HepG2 (cell line): ENCODE data around the gene AXIN1. TPM values are rescaled to one million over a fixed set of nuclear protein-coding genes. Genes with fewer than 3 reads are reported as not detected.

ENCODE experiments used
- HDAC1 ChIP-seq: sonication (generic); formaldehyde crosslinking; IDR thresholded peaks from 2 replicates; pipeline ENCODE4 v1.5.1; 2020; ENCODE audit warnings: mild to moderate bottlenecking, missing genetic modification reagents
- KLF15 ChIP-seq: sonication (generic); formaldehyde crosslinking; IDR thresholded peaks from 2 replicates; pipeline ENCODE4 v1.8.1; 2023; ENCODE audit warnings: borderline replicate concordance, mild to moderate bottlenecking, inconsistent platforms, missing genetic modification reagents, mixed read lengths
- KLF16 ChIP-seq, 2 experiments: sonication (generic) in 1 of 2; formaldehyde crosslinking in 1 of 2; IDR thresholded peaks; 2 replicates each; pipeline versions ENCODE4 v1.6.1 to v1.8.0; 2016 to 2023; ENCODE audit warnings: missing genetic modification reagents in 2 of 2, missing compliant biosample characterization in 1 of 2
- KMT2B ChIP-seq: IDR thresholded peaks from 2 replicates; pipeline ENCODE4 v1.6.1; 2016; ENCODE audit warnings: missing genetic modification reagents, missing compliant biosample characterization
- PHF20 ChIP-seq: sonication (generic); formaldehyde crosslinking; IDR thresholded peaks from 2 replicates; pipeline ENCODE4 v1.5.0; 2020; ENCODE audit warnings: mild to moderate bottlenecking, missing genetic modification reagents
- SP140L ChIP-seq: sonication (generic); formaldehyde crosslinking; IDR thresholded peaks from 2 replicates; pipeline ENCODE4 v1.4.0; 2020; ENCODE audit warnings: missing genetic modification reagents, borderline replicate concordance
- ZBTB7B ChIP-seq: sonication (generic); formaldehyde crosslinking; IDR thresholded peaks from 2 replicates; pipeline ENCODE4 v1.4.0; 2020; ENCODE audit warnings: missing genetic modification reagents
- ZNF224 ChIP-seq: sonication (generic); formaldehyde crosslinking; IDR thresholded peaks from 2 replicates; pipeline ENCODE4 v1.5.0; 2020; ENCODE audit warnings: mild to moderate bottlenecking, missing genetic modification reagents
- ZNF569 ChIP-seq: sonication (generic); formaldehyde crosslinking; IDR thresholded peaks from 2 replicates; pipeline ENCODE4 v1.5.0; 2020; ENCODE audit warnings: mild to moderate bottlenecking, missing genetic modification reagents, moderate library complexity, borderline replicate concordance
- ZNF768 ChIP-seq: sonication (generic); formaldehyde crosslinking; IDR thresholded peaks from 2 replicates; pipeline ENCODE4 v1.4.0; 2020; ENCODE audit warnings: missing genetic modification reagents
- polyA plus RNA-seq, 8 experiments: library from polyadenylated mRNA; depleted of rRNA in 3 of 8; stranded (reverse) in 7 of 8; unstranded in 1 of 8; fragments of >200 nt; fragmentation: Illumina TruSeq in 4 of 8; extraction: Trizol in 4 of 8; gene quantifications; 2 replicates each; pipeline versions ENCODE4 v1.2.1 to v1.2.3, GENCODE V29; 2011 to 2016; ENCODE audit warnings: low read depth in 4 of 8, missing spikeins in 1 of 8, mixed read lengths in 1 of 8; ENCODE audit not compliant: insufficient read depth in 1 of 8
- total RNA-seq, 5 experiments: library from RNA; depleted of rRNA; stranded (reverse); fragments of >200 nt; fragmentation: Illumina TruSeq; extraction: Trizol; gene quantifications; 2 replicates each; pipeline ENCODE4 v1.2.3, GENCODE V29; 2016; ENCODE audit warnings: low read depth in 1 of 5
- TF ChIP-seq, protein P1 (sequence below): sonication (generic); formaldehyde crosslinking; IDR thresholded peaks from 2 replicates; pipeline ENCODE4 v1.4.0; 2020; ENCODE audit warnings: missing genetic modification reagents
- TF ChIP-seq, protein P2 (sequence below): sonication (generic); formaldehyde crosslinking; IDR thresholded peaks from 2 replicates; pipeline ENCODE4 v1.5.1; 2020; ENCODE audit warnings: mild to moderate bottlenecking, missing genetic modification reagents, moderate library complexity
- TF ChIP-seq, protein P3 (sequence below): sonication (generic); formaldehyde crosslinking; IDR thresholded peaks from 2 replicates; pipeline ENCODE4 v1.4.0; 2020; ENCODE audit warnings: mild to moderate bottlenecking, missing genetic modification reagents
- TF ChIP-seq, protein P4 (sequence below): sonication (generic); formaldehyde crosslinking; IDR thresholded peaks from 2 replicates; pipeline ENCODE4 v1.8.1; 2022; ENCODE audit warnings: low read depth, mild to moderate bottlenecking, missing genetic modification reagents
- TF ChIP-seq, protein P5 (sequence below): sonication (generic); formaldehyde crosslinking; IDR thresholded peaks from 2 replicates; pipeline ENCODE4 v1.5.0; 2020; ENCODE audit warnings: mild to moderate bottlenecking, missing genetic modification reagents

Gene AXIN1
- total and polyA plus RNA-seq, 2 of the 13 experiments (the other 11 are each of a cell fraction or from before 2014, with no cell fraction given): 24.0 to 26.0 TPM

DNA sequence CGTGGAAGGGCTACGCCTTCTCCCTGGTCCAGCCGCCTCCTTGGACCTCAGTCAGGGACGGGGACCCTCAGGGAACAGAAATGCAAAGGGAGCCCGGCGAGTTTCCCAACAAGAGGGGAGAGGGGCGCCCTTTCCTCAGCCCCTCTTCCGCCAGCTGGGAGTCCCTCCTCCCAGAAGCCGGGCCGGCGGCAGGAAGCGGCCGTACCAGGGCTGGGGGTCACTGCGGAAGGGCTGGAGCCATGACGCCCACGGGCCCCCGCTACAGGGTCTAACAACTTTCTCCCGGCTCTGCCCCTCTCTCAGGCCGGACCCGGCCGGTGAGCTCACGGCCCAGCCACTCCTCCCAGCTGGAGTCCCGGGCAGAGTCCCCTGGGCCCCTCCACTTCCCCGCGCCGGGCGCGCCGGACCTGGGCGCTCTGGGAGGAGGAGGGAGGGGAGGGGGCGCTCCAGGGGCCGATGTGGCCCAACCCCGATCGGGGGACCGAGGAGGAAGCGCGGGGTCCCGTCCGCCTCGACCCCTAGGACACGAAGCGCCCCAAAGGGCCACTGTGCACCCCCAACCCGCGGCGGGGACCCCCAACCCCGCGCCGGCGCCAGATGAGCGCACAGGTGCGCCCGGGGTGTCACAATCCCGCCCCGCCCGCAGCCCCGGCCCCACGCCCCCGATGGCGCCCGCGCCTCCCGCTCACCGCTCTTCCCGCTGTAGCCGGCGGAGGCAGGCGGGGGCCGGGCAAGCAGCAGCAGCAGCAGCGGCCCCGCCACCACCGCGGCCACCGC is 28.7 kb upstream of the AXIN1 start (continued):
- TF ChIP-seq KLF16 (CRISPR knock-in tag; IDR thresholded peaks at IDR 0.05): peak in 1 of 2 experiments; percentile 65; a peak in 1 of 4 replicates
- TF ChIP-seq, protein P1, sequence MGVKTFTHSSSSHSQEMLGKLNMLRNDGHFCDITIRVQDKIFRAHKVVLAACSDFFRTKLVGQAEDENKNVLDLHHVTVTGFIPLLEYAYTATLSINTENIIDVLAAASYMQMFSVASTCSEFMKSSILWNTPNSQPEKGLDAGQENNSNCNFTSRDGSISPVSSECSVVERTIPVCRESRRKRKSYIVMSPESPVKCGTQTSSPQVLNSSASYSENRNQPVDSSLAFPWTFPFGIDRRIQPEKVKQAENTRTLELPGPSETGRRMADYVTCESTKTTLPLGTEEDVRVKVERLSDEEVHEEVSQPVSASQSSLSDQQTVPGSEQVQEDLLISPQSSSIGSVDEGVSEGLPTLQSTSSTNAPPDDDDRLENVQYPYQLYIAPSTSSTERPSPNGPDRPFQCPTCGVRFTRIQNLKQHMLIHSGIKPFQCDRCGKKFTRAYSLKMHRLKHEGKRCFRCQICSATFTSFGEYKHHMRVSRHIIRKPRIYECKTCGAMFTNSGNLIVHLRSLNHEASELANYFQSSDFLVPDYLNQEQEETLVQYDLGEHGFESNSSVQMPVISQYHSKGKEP: no peak
- peak; percentile 13; the same call in 1 of the 2 replicates for TF ChIP-seq PHF20 (CRISPR knock-in tag)
- TF ChIP-seq, protein P2, sequence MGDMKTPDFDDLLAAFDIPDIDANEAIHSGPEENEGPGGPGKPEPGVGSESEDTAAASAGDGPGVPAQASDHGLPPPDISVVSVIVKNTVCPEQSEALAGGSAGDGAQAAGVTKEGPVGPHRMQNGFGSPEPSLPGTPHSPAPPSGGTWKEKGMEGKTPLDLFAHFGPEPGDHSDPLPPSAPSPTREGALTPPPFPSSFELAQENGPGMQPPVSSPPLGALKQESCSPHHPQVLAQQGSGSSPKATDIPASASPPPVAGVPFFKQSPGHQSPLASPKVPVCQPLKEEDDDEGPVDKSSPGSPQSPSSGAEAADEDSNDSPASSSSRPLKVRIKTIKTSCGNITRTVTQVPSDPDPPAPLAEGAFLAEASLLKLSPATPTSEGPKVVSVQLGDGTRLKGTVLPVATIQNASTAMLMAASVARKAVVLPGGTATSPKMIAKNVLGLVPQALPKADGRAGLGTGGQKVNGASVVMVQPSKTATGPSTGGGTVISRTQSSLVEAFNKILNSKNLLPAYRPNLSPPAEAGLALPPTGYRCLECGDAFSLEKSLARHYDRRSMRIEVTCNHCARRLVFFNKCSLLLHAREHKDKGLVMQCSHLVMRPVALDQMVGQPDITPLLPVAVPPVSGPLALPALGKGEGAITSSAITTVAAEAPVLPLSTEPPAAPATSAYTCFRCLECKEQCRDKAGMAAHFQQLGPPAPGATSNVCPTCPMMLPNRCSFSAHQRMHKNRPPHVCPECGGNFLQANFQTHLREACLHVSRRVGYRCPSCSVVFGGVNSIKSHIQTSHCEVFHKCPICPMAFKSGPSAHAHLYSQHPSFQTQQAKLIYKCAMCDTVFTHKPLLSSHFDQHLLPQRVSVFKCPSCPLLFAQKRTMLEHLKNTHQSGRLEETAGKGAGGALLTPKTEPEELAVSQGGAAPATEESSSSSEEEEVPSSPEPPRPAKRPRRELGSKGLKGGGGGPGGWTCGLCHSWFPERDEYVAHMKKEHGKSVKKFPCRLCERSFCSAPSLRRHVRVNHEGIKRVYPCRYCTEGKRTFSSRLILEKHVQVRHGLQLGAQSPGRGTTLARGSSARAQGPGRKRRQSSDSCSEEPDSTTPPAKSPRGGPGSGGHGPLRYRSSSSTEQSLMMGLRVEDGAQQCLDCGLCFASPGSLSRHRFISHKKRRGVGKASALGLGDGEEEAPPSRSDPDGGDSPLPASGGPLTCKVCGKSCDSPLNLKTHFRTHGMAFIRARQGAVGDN (CRISPR knock-in tag): peak; percentile 64
- TF ChIP-seq HDAC1 (CRISPR knock-in tag): peak; percentile 82
- TF ChIP-seq, protein P3, sequence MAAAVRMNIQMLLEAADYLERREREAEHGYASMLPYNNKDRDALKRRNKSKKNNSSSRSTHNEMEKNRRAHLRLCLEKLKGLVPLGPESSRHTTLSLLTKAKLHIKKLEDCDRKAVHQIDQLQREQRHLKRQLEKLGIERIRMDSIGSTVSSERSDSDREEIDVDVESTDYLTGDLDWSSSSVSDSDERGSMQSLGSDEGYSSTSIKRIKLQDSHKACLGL (CRISPR knock-in tag): peak; percentile 63; the same call in 1 of the 2 replicates
- TF ChIP-seq, protein P4, sequence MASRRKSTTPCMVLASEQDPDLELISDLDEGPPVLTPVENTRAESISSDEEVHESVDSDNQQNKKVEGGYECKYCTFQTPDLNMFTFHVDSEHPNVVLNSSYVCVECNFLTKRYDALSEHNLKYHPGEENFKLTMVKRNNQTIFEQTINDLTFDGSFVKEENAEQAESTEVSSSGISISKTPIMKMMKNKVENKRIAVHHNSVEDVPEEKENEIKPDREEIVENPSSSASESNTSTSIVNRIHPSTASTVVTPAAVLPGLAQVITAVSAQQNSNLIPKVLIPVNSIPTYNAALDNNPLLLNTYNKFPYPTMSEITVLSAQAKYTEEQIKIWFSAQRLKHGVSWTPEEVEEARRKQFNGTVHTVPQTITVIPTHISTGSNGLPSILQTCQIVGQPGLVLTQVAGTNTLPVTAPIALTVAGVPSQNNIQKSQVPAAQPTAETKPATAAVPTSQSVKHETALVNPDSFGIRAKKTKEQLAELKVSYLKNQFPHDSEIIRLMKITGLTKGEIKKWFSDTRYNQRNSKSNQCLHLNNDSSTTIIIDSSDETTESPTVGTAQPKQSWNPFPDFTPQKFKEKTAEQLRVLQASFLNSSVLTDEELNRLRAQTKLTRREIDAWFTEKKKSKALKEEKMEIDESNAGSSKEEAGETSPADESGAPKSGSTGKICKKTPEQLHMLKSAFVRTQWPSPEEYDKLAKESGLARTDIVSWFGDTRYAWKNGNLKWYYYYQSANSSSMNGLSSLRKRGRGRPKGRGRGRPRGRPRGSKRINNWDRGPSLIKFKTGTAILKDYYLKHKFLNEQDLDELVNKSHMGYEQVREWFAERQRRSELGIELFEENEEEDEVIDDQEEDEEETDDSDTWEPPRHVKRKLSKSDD (CRISPR knock-in tag): 0 out of 2 replicates have a peak, but pooled peaks have one; percentile 33
- TF ChIP-seq ZNF569 (CRISPR knock-in tag): no peak
- TF ChIP-seq KMT2B (CRISPR knock-in tag): 0 out of 2 replicates have a peak, but pooled peaks have one; percentile 23
- no peak for TF ChIP-seq ZNF224 (CRISPR knock-in tag)
- 0 out of 2 replicates have a peak, but pooled peaks have one; percentile 68 for TF ChIP-seq KLF15 (CRISPR knock-in tag)
- TF ChIP-seq, protein P5, sequence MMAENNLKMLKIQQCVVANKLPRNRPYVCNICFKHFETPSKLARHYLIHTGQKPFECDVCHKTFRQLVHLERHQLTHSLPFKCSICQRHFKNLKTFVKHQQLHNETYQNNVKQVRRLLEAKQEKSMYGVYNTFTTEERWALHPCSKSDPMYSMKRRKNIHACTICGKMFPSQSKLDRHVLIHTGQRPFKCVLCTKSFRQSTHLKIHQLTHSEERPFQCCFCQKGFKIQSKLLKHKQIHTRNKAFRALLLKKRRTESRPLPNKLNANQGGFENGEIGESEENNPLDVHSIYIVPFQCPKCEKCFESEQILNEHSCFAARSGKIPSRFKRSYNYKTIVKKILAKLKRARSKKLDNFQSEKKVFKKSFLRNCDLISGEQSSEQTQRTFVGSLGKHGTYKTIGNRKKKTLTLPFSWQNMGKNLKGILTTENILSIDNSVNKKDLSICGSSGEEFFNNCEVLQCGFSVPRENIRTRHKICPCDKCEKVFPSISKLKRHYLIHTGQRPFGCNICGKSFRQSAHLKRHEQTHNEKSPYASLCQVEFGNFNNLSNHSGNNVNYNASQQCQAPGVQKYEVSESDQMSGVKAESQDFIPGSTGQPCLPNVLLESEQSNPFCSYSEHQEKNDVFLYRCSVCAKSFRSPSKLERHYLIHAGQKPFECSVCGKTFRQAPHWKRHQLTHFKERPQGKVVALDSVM (CRISPR knock-in tag): no peak
- 0 out of 2 replicates have a peak, but pooled peaks have one; percentile 11 for TF ChIP-seq ZNF768
- no peak for TF ChIP-seq SP140L
- TF ChIP-seq ZBTB7B (CRISPR knock-in tag): no peak
